Brain microvascular endothelial cell (primary cell): ENCODE measurements around the gene SECTM1.

Experiments used
- DNase-seq: peaks from one replicate; pipeline ENCODE4 v3.0.0-alpha.2; 2020
- H3K27ac ChIP-seq: fragments of 250-450 bp; sonication (Bioruptor Pico); 2 replicates; pipeline ENCODE4 v1.5.1; 2020; ENCODE audit warnings: mild to moderate bottlenecking, moderate library complexity
- H3K27me3 ChIP-seq: fragments of 250-450 bp; sonication (Bioruptor Pico); replicated peaks from 2 replicates; pipeline ENCODE4 v1.5.1; 2020; ENCODE audit warnings: mild to moderate bottlenecking
- H3K36me3 ChIP-seq: fragments of 250-450 bp; sonication (Bioruptor Pico); replicated peaks from 2 replicates; pipeline ENCODE4 v1.5.1; 2020; ENCODE audit warnings: mild to moderate bottlenecking
- H3K4me3 ChIP-seq: 2 replicates; pipeline ENCODE4 v1.5.1; 2011; ENCODE audit warnings: low read depth, mild to moderate bottlenecking, control low read depth, low read length, moderate library complexity
- in situ Hi-C: cut with HindIII; loops from 2 replicates; pipeline ENCODE4 v1.10.0; 2017; ENCODE audit warnings: low sequenced_read_pairs, low pct_ligation_motif_present
- TF ChIP-seq, protein P1 (sequence below): IDR thresholded peaks from 2 replicates; pipeline ENCODE4 v1.5.1; 2011; ENCODE audit warnings: low read depth, mild to moderate bottlenecking, moderate library complexity, low read length, control low read depth, inconsistent platforms; ENCODE audit errors: missing control alignments

The SECTM1 gene

DNA sequence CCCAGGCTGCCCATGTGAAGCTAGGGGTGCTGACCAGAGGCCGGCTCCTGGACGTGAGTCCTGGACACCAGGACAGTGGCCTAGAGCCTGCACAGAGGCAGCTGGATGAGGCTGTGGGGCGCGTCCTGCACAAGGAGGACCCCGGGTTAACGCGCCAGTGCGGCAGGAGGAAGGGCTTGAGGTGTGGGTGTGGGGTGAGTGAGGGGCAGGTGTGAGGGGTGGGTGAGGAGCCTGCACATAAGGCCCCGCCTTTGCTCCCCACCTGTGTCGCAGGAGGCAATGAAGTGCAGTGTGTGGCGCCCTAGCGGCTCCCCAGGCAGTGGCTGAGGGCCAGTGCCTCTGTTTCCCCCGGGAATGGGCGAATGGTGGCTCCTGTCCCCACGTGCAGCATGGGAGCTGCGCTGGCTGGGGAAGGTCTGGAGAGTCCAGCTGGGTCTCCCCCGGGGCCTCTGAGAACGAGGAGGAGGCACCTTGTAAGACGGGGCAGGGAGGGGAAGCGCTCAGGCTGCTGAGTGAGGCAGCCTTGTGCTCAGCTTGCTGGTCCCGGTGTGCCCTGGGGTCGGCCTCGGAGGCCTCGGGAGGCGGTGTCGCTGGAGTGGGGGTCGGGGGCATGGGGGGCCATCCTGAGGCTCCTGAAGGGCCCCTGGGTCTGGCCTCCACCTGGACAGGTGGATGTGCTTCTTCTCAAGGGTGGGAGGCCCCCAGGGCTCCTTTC is 19.4 kb downstream of the SECTM1 start:
- no peak overlapping the region for H3K4me3 ChIP-seq
- no peaks in the 10 kb centered on the region for H3K36me3 ChIP-seq
- peaks cover 29% of the 10 kb centered on the region for H3K27me3 ChIP-seq
- DNase-seq = no peak
- in situ Hi-C loops = no loop called here
- TF ChIP-seq, protein P1, sequence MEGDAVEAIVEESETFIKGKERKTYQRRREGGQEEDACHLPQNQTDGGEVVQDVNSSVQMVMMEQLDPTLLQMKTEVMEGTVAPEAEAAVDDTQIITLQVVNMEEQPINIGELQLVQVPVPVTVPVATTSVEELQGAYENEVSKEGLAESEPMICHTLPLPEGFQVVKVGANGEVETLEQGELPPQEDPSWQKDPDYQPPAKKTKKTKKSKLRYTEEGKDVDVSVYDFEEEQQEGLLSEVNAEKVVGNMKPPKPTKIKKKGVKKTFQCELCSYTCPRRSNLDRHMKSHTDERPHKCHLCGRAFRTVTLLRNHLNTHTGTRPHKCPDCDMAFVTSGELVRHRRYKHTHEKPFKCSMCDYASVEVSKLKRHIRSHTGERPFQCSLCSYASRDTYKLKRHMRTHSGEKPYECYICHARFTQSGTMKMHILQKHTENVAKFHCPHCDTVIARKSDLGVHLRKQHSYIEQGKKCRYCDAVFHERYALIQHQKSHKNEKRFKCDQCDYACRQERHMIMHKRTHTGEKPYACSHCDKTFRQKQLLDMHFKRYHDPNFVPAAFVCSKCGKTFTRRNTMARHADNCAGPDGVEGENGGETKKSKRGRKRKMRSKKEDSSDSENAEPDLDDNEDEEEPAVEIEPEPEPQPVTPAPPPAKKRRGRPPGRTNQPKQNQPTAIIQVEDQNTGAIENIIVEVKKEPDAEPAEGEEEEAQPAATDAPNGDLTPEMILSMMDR = no peak
- H3K27ac ChIP-seq = no peak overlapping the region

DNA sequence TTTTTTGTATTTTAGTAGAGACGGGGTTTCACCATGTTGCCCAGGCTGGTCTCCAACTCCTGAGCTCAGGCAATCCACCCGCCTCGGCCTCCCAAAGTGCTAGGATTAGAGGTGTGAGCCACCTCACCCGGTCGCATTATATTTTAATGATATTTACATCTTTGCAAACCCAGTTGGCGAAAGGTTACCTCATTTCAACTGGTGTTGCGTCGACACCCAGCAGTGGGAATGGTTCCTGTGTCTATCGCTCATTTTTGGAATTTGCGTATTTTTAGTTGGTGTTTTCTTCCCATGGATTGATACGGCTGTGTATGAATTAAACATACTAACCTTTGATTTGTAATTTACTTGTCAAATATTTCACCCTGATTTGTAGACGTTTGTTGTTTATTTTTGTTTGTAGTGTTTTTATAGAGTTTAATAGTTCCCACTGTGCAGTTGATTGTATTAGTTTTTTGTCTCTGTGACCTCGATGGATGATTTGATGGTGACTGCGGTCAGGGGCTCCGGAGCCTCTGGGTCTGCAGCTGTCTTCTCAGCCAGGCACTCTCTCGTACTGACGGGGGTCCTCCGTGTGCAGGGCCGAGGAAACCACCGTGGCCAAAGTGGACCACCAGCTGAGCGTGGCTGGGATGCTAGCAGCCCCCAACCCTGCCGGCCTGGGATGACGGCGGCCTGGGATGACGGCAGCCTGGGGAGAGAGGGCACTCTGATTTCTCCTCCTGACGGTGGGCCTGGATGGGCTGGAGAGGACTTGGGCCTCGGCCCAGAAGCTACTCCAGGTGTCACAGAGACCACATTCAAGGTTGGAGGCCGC is 20.2 kb downstream of the SECTM1 start:
- DNase-seq = no peak
- in situ Hi-C loops = no loop called here
- no peaks in the 10 kb centered on the region for H3K36me3 ChIP-seq
- no peak overlapping the region for H3K27ac ChIP-seq
- TF ChIP-seq, protein P1 = no peak
- H3K4me3 ChIP-seq = no peak overlapping the region
- peaks cover 32% of the 10 kb centered on the region for H3K27me3 ChIP-seq

DNA sequence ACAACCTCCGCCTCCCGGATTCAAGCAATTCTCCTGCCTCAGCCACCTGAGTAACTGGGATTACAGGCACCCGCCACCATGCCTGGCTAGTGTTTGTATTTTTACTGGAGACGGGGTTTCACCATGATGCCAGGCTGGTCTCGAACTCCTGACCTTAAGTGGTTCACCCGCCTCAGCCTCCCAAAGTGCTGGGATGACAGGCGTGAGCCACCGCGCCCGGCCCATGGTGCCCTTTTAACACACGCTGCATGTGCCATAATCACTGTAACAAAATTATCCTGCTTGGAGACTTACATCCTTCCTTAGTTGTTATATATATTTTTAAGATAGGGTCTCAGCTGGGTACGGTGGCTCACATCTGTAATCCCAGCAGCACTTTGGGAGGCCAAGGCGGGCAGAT is 21.6 kb downstream of the SECTM1 start:
- no peak overlapping the region for H3K4me3 ChIP-seq
- H3K27me3 ChIP-seq = peaks cover 30% of the 10 kb centered on the region
- in situ Hi-C loops = no loop called here
- DNase-seq = no peak
- TF ChIP-seq, protein P1 = no peak
- no peak overlapping the region for H3K27ac ChIP-seq
- no peaks in the 10 kb centered on the region for H3K36me3 ChIP-seq

DNA sequence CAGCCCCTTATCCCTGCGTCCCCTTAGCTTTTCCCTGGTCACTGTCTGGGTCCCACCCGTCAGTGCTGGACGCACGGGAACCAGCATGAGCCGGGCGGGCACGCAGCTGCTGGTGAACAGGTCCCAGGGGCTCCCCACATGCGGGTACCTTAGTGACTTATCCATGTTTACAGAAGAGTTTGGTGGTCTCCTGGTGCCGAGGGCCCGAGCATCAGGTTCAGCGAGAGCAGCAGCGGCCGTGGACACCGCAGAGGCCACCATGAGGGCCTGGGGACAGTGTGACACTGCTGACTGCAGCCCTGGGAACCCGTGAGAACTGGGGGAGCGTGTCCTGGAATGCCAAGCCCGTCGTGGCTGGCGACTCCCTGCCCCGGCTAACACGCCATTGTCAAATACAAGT is 22.7 kb downstream of the SECTM1 start:
- H3K27ac ChIP-seq = no peak overlapping the region
- H3K27me3 ChIP-seq = peaks cover 19% of the 10 kb centered on the region
- TF ChIP-seq, protein P1 = no peak
- H3K36me3 ChIP-seq = no peaks in the 10 kb centered on the region
- in situ Hi-C loops = no loop called here
- H3K4me3 ChIP-seq = no peak overlapping the region
- DNase-seq = no peak

DNA sequence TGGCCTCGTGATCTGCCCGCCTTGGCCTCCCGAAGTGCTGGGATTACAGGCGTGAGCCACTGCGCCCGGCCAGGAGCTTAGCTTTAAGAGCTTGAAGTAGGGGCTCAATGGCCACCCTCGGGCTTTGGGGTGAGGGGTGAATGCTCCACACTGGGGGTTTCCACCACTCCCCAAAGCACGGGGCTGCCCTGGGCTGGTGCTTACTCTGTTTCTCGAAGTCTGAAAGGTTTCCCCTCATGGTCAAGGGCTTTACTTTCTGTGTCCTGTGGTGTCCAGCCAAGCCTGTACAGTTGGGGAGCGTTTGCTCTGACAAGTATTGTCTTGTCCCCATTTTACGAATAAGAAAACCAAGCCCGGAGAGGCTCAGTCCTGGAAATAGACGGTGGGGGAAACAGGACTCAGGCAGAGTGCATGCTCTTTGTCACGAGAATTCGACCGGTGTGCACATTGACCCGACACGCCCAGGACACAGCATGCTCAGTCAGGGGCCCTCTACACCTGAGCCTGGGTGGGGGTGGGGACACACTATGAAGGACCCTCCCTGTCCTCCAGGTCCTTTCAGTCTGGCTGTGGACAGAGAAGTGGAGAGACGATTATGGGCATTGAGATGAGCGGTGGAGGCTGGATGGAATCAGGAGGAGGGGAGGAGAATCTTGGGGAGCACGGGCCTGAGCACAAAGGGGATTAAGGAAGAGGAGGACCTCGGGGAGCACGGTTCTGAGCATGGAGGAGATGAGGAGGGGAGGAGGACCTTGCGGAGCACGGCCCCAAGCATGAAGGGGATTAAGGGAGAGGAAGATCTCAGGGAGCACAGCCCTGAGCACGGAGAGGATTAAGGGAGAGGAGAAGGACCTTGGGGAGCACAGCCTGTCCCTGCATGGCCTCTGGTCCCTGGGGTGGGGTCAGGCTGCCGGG is 23.7 kb downstream of the SECTM1 start:
- Histone ChIP-seq H3K27me3 (peaks cover 13% of the 10 kb centered on the region), H3K4me3 (no peak overlapping the region), H3K27ac (no peak overlapping the region), H3K36me3 (no peaks in the 10 kb centered on the region)
- in situ Hi-C loops = no loop called here
- TF ChIP-seq, protein P1 = no peak
- no peak for DNase-seq
